Amniotic epithelial cell (primary cell): ENCODE measurements around the gene PWP1.
"Not testable (repeated sequence)": the region's sequence is repeated elsewhere in the genome, so short reads cannot be mapped to it uniquely, and the experiment has no call there.

Source experiments
- DNase-seq: peaks from one replicate; pipeline ENCODE4 v3.0.0-alpha.2; 2010; ENCODE audit warnings: low read depth

PWP1 gene

DNA sequence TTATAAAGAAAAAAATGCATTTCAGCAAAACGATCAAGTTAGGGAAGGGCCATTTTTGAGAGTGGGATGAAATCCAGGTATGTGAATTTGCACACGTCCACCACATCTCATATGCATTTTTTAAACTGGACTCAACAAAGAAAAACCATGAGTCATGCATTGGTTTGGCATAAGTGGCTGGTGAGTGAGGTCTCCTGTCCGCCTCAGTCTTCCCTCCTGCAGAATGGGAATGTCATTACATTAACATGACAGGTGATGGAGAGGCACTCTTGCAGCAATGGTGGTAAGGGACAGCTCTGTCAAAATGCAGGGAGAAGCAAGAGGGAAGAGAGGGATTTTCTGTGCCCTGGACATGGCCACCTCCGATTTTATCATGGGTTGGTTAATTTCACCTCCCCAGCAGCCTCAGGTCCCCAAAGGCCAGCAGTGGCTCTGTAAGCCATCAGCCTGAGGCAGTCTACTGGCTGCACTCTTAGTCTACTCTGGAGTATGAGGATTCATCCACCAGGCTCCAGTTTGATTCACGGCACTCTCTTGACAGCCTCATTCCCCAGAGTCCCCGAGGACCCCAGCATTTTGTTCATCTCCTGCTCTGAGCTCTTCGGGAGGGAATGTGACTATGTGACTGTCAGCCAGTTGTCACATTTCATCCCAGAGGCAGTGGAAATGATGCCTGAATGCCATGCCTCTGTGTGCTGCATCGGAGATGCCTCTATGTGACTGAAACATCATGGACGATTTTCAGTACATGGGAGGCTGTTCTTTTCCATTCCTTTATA, 17.1 kb upstream of the PWP1 start:
- DNase-seq = no peak

DNA sequence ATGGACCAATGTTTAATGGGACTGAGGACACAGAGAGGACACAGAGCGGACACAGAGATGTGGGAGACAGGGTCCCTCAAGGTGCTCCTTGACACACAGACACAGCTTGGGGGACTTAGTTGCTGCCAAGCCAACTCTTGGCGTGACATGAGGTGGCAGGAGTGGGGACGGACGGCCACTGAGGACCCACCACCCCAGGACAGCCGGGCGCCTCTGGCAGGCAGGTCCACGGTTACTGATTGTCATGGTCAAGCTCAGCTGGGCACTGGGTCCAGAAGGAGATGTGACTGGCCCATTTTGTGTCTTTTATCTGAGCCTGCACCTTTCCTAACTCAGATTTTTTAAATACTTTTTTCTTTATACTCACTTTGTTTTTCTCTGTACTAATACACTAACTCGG, 15.7 kb upstream of the PWP1 start:
- no peak for DNase-seq

- DNase-seq = peak; percentile 32
Measured at GRCh38 chr12:107670999-107671643, 14.5 kb upstream of the PWP1 start.

DNA sequence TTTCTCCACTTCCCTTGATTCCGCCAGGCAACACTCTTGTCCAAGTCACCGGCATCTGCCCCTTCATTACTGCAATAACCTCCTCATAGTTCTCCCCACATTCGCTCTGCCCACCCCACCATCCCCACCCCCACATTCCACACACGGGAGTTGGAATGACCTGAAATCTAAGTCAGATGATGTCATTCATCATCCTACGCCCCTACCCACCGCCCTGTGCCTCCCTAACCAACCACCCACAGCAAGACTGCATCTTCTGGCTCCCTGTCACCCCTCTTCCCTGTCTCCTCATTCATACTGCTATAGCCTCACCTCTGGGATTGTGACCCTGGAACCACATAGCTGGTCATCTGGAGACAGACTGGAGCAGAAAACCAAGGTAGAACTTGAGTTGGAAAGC, 7.9 kb upstream of the PWP1 start:
- DNase-seq = no peak

DNA sequence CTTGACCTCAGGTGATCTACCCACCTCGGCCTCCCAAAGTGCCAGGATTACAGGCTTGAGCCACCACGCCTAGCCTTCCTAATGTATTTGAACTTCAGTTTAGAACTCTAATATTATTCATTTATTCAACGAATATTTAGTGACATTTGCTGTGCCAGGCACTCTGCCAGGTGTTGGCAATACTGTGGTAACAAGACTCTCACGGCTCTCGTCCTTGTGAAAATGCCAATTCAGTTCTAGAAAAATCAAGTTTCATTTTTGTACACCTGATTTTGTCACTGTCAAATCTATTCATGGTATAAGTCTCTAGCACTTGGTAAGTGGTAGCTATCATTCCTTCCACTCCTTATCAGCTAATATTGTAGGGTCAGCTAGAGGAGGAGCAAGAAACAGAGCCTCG, 6.3 kb upstream of the PWP1 start:
- no peak for DNase-seq

GRCh38 chr12:107681455-107681835, 4.2 kb upstream of the PWP1 start:
- no peak for DNase-seq

- no peak for DNase-seq
Measured at GRCh38 chr12:107681836-107682820, 3.5 kb upstream of the PWP1 start.

DNA sequence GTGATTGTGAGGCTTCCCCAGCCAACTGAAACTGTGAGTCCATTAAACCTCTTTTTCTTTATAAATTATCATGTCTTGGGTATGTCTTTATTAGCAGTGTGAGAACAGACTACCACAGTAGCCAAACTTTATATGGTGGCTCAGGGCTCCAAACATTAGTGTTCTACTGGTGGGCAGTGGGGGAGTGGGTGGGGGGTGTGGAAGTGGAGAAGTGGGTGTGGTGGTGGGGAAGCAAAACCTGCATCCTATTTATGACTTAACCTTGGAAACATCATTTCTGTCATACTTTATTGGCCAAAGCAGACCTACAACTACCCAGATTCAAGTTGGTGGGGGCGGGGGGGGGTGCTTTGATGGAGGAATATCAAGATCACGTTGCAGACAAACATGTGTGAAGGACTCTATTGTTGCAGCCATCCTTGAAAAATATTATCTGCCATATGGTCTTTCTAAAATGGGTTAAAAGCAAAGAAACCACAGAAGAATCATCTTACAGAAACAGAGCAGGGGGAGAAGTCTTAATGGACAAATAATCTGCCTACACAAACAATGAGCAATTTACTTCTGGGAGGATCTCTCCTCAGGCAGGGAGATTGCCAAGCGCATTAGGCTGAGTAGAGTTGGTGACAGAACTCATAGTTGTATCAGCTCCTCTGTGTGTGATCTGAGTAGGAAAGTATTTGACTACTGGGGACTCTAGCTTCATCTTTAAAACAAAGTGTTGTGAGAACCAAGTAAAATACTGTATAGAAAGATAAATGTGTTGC, 1.4 kb upstream of the PWP1 start:
- DNase-seq = peak; percentile 4

DNA sequence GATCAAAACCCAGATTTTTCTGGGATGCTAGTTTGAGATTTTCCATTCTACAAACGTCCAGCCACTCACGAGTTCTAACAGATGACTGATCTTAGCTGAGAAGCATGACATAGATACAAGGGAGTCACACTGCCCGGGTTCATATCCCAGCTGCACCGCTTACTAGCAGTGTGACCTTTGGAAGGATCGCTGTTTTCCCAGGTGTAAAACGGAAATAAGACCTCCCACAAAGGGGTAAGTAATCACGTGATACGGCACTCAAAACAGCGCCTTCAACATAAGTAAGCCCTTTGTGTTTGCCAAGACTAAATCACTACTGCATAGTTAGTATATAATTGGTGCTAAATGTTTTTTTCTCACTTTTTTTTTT, 624 bp upstream of the PWP1 start:
- DNase-seq = peak; percentile 27

DNA sequence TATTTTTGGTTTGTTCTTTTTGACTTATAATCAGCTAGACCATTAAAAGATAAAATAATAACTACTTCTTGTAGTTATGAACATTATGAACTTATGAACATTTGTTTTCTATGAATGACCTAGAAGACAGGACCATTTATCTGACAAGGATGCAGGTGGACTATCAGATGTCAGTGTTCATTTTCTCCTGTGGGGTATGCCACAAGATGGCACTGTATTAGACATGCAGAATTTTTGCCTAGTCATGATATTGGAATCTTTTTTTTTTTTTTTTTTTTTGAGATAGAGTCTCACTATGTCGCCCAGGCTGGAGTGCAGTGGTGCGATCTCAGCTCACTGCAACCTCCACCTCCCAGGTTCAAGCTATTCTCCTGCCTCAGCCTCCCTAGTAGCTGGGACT, 10.2 kb downstream of the PWP1 start:
- peak; percentile 37 for DNase-seq

DNA sequence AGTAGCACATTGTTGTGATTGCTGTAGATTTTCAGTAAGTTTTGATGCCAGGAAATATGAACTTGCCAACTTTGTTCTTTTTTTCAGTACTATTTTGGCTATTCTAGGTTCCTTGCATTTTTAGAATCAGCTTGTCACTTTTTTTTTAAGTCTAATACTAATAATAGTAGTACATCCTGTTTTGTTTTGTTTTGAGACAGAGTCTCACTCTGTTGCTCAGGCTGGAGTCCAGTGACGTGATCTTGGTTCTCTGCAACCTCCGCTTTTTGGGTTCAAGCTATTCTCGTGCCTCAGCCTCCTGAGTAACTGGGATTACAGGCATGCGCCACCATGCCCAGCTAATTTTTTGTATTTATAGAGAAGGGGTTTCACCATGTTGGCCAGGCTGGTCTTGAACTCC, 16.5 kb downstream of the PWP1 start:
- no peak for DNase-seq

DNA sequence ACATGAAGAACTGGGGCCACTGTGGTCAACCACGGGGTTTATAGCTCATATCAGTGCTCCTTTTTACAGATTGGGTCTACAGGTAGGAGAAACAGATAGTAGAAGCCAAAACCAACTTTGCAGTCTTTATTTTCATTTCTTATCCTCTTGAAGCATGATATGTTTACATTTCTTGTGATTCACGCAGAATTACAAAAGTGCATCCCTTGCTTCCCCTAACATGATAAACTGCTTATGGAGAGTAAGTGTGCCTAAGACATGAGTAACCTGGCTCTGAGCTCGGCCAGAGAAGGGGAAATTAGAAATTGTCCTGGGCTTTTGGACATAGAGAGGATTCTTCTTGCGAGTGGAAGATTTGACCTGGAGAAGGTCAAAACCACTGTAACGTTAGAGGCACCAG, 18.4 kb downstream of the PWP1 start:
- peak; percentile 56 for DNase-seq

DNA sequence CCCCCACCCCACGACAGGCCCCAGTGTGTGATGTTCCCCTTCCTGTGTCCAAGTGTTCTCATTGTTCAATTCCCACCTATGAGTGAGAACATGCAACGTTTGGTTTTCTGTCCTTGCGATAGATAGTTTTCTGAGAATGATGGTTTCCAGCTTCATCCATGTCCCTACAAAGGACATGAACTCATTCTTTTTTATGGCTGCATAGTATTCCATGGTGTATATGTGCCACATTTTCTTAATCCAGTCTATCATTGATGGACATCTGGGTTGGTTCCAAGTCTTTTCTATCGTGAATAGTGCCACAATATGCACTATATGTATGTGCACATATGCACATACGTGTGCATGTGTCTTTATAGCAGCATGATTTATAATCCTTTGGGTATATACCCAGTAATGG, 19.9 kb downstream of the PWP1 start:
- DNase-seq = not testable (repeated sequence)

DNA sequence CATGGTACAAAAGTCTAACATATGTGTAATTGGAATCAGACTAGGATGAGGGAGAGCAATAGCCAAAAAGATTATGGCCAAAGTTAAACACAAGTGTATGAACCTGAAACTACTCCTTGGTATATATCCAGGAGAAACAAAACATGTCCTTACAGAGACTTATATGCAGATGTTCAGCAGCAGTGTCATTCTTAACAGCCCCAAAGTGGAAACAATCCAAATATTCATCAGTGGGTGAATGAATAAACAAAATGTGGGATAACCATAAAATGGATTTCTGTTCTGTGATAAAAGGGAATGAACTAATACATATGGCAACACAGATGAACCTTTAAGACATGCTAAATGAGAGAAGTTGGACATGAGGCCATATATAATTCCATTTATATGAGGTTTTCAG, 30.2 kb downstream of the PWP1 start:
- no peak for DNase-seq

- no peak for DNase-seq
Measured at GRCh38 chr12:107718606-107719005, 33.0 kb downstream of the PWP1 start.

DNA sequence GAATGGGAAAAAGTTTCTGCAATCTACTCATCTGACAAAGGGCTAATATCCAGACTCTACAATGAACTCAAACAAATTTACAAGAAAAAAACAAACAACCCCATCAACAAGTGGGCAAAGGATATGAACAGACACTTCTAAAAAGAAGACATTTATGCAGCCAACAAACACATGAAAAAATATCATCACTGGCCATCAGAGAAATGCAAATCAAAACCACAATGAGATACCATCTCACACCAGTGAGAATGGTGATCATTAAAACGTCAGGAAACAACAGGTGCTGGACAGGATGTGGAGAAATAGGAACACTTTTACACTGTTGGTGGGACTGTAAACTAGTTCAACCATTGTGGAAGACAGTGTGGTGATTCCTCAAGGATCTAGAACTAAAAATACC, 41.7 kb downstream of the PWP1 start:
- not testable (repeated sequence) for DNase-seq

DNA sequence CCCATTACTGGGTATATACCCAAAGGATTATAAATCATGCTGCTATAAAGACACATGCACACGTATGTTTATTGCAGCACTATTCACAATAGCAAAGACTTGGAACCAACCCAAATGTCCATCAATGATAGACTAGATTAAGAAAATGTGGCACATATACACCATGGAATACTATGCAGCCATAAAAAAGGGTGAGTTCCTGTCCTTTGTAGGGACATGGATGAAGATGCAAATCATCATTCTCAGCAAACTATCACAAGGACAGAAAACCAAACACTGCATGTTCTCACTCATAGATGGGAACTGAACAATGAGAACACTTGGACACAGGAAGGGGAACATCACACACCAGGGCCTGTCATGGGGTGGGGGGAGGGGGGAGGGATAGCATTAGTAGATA, 42.1 kb downstream of the PWP1 start:
- DNase-seq = not testable (repeated sequence)

DNA sequence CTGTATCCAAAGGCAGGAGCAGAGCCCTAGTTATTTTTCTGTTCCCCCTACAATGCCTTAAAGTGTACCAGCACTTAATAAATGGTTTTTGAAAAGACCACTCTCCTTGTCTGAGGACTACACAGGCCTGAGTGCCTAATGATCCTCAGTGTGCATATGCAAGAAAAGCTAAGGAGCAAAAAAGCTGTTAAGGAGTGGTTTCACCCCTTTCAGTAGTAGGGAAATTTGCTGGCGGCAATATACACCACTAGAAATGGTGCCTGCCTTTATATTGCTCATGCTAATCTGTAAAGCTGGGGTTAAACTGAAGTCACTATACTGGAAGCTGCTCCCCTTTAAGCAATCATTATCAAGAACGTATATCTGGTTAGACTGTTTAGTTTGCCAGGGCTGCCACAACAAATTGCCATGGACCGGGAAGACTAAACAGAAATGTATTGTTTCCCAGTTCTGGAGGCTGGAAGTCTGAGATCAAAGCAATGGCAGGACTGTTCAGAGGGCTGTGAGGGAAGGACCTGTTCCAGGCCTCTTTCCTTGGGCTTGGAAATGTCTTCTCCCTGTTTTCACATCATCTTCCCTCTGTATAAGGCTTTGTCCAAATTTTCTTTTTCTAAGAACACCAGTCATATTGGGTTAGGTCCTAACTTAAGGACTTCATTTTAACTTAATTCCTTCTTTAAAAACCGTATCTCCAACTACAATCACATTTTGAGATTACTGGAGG, 45.2 kb downstream of the PWP1 start:
- no peak for DNase-seq

DNA sequence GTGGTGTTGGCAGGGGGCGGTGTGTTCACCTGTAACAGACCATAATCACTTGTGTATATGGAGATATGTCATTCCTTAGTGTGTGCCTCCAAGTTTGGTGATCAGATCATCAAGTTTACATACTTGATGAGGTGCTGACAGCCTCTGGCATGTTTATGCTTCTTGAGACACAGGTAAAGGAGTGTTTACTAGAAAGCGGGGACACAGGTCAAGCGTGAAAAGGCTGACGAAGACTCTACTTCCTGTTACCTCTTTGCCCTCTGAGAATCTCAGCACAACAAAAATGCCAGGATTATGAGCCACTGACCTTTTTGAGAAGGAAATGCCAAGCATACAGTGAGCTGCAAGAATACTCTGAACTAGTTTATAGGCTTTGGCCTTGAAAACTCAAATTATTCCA, 45.8 kb downstream of the PWP1 start:
- no peak for DNase-seq

- DNase-seq = no peak
Measured at GRCh38 chr12:107732365-107732764, 46.8 kb downstream of the PWP1 start.

DNA sequence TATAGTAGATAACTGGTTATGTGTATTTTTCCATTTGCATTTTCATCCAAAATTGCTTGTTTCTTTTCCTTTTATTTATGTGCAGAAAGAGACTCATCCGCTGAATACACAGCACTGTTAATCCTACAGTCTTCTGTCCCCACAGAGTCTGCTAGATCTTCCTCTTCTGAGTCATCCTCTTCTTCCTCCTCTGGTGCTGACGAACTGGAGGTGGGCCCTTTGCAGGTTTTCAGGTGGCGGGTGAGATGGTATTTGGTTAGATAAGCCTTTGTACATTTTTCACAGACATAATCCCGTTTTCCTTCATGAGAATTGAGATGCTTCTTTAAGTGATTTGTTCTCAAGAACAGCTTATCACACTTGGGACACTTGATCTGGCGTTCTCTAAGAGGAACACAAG, 48.5 kb downstream of the PWP1 start:
- no peak for DNase-seq
